Right renal cortex interstitium (tissue), 3 donors: Measurements from ENCODE around the gene HSPB1. TPM values are rescaled to one million over a fixed set of nuclear protein-coding genes. Genes with fewer than 3 reads are reported as not detected.
"Not testable (repeated sequence)": the region's sequence is repeated elsewhere in the genome, so short reads cannot be mapped to it uniquely, and the experiment has no call there.

ENCODE experiments used
- DNase-seq, 3 donors: peaks; one replicate each; pipeline ENCODE4 v3.0.0-alpha.2; 2013; ENCODE audit warnings: low read depth in 3 of 3, low spot score in 2 of 3
- polyA plus RNA-seq, 3 donors: library from polyadenylated mRNA; unstranded; fragments of 120-200 nt; gene quantifications; one replicate each; pipeline ENCODE4 v1.2.1, GENCODE V29; 2013; ENCODE audit not compliant: insufficient read length in 3 of 3

HSPB1 gene
- polyA plus RNA-seq, 3 donors: 112 to 172 (median 132) TPM

GRCh38 chr7:76329479-76329878 is 27.0 kb downstream of the HSPB1 start:
- no peak for DNase-seq

- no peak for DNase-seq
Measured at GRCh38 chr7:76330261-76330660, 27.8 kb downstream of the HSPB1 start.

- no peak for DNase-seq
Measured at GRCh38 chr7:76330673-76331072, 28.2 kb downstream of the HSPB1 start.

- DNase-seq: no peak
Measured at GRCh38 chr7:76332078-76332477, 29.6 kb downstream of the HSPB1 start.

- DNase-seq: no peak
Measured at GRCh38 chr7:76333511-76334101, 31.1 kb downstream of the HSPB1 start.

- no peak for DNase-seq
Measured at GRCh38 chr7:76334320-76334967, 32.0 kb downstream of the HSPB1 start.

GRCh38 chr7:76335417-76335816 is 32.9 kb downstream of the HSPB1 start:
- not testable (repeated sequence) for DNase-seq

- no peak for DNase-seq
Measured at GRCh38 chr7:76336094-76336493, 33.6 kb downstream of the HSPB1 start.

- DNase-seq: no peak
Measured at GRCh38 chr7:76337147-76337546, 34.7 kb downstream of the HSPB1 start.

GRCh38 chr7:76338298-76339084 is 36.0 kb downstream of the HSPB1 start:
- DNase-seq: no peak

- no peak for DNase-seq
Measured at GRCh38 chr7:76340617-76341131, 38.2 kb downstream of the HSPB1 start.

GRCh38 chr7:76342222-76342621 is 39.7 kb downstream of the HSPB1 start:
- DNase-seq: no peak

GRCh38 chr7:76343294-76343930 is 40.9 kb downstream of the HSPB1 start:
- DNase-seq: no peak

- no peak for DNase-seq
Measured at GRCh38 chr7:76343931-76344321, 41.5 kb downstream of the HSPB1 start.

- no peak for DNase-seq
Measured at GRCh38 chr7:76346097-76346496, 43.6 kb downstream of the HSPB1 start.

GRCh38 chr7:76346778-76347177 is 44.3 kb downstream of the HSPB1 start:
- no peak for DNase-seq

GRCh38 chr7:76347710-76348109 is 45.2 kb downstream of the HSPB1 start:
- DNase-seq: no peak

- no peak for DNase-seq
Measured at GRCh38 chr7:76349313-76349885, 46.9 kb downstream of the HSPB1 start.

GRCh38 chr7:76351372-76351771 is 48.9 kb downstream of the HSPB1 start:
- DNase-seq: no peak

GRCh38 chr7:76352193-76352592 is 49.7 kb downstream of the HSPB1 start:
- DNase-seq: no peak

- DNase-seq: no peak
Measured at GRCh38 chr7:76353744-76354143, 51.3 kb downstream of the HSPB1 start.
